DOHH2 (cell line): ENCODE data around the gene UTY.

Experiments used
- H3F3A ChIP-seq: fragments of 200-600 bp; sonication (generic), shearing (Covaris generic); 2 replicates; pipeline ENCODE4 v1.6.0; 2016; ENCODE audit warnings: antibody characterized with exemption, mild to moderate bottlenecking; ENCODE audit not compliant: control insufficient read depth, insufficient read depth
- H3K27ac ChIP-seq: fragments of 200-600 bp; sonication (generic); 2 replicates; pipeline ENCODE4 v1.5.1; 2014; ENCODE audit warnings: low read depth, mild to moderate bottlenecking, low read length, moderate library complexity
- H3K27me3 ChIP-seq: fragments of 200-600 bp; sonication (generic); 2 replicates; pipeline ENCODE4 v1.6.1; 2014; ENCODE audit warnings: mild to moderate bottlenecking, low read length, mixed read lengths; ENCODE audit not compliant: control insufficient read depth
- H3K36me3 ChIP-seq: fragments of 200-600 bp; sonication (generic); 2 replicates; pipeline ENCODE4 v1.6.1; 2014; ENCODE audit warnings: mild to moderate bottlenecking, low read length, moderate library complexity, mixed read lengths; ENCODE audit not compliant: control insufficient read depth
- H3K4me1 ChIP-seq: fragments of 200-600 bp; sonication (generic); 2 replicates; pipeline ENCODE4 v1.6.1; 2014; ENCODE audit warnings: mild to moderate bottlenecking, low read length, mixed read lengths; ENCODE audit not compliant: control insufficient read depth
- H3K4me2 ChIP-seq: fragments of 200-600 bp; sonication (generic); 2 replicates; pipeline ENCODE4 v1.6.0; 2014; ENCODE audit warnings: mild to moderate bottlenecking, low read length, moderate library complexity
- H3K4me3 ChIP-seq: fragments of 200-600 bp; sonication (generic); 2 replicates; pipeline ENCODE4 v1.5.1; 2014; ENCODE audit warnings: mild to moderate bottlenecking, low read length, mixed read lengths
- H3K79me2 ChIP-seq: fragments of 200-600 bp; sonication (generic); 2 replicates; pipeline ENCODE4 v1.6.1; 2014; ENCODE audit warnings: mild to moderate bottlenecking, low read length, mixed read lengths; ENCODE audit not compliant: control insufficient read depth
- H3K9me2 ChIP-seq: fragments of 200-600 bp; sonication (generic); replicated peaks from 2 replicates; pipeline ENCODE4 v1.6.1; 2014; ENCODE audit warnings: mild to moderate bottlenecking, low read length, mixed read lengths; ENCODE audit not compliant: control insufficient read depth
- H3K9me3 ChIP-seq: fragments of 200-600 bp; sonication (generic); 2 replicates; pipeline ENCODE4 v1.6.1; 2014; ENCODE audit warnings: antibody characterized with exemption, low read length, mixed read lengths; ENCODE audit not compliant: control insufficient read depth, insufficient read depth
- H4K20me1 ChIP-seq: fragments of 200-600 bp; sonication (generic); 2 replicates; pipeline ENCODE4 v1.6.0; 2014; ENCODE audit warnings: low read depth, mild to moderate bottlenecking, antibody characterized with exemption, low read length, moderate library complexity; ENCODE audit not compliant: control insufficient read depth, insufficient read depth
- EZH2phosphoT487 ChIP-seq: fragments of 200-600 bp; sonication (generic); IDR thresholded peaks from 2 replicates; pipeline ENCODE4 v1.6.1; 2017; ENCODE audit warnings: borderline replicate concordance, mild to moderate bottlenecking, antibody characterized with exemption, low read length, moderate library complexity, mixed read lengths
- TF ChIP-seq, protein P1 (sequence below): fragments of 200-600 bp; sonication (generic); IDR thresholded peaks from one replicate; pipeline ENCODE4 v1.5.1; 2014; ENCODE audit warnings: antibody characterized with exemption, mild to moderate bottlenecking, low read depth, low read length; ENCODE audit not compliant: poor library complexity, severe bottlenecking

Gene UTY

DNA sequence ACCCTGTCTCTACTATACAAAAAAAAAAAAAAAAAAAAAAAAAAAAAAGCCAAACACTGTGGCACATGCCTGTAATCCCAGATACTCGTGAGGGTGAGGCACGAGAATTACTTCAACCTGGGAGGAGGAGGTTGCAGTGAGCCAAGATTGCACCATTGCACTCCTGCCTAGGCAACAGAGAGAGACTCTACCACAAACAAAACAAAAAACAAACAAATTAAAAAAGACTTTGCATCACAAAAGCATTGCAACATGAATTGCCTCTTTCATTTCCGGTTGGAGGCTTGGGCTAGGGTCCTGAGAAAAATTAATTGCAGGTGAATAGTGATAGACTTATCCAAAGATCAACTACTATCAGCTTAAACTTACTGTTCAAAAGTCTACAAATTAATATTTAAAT, 180.4 kb downstream of the UTY start:
- H3K27me3 ChIP-seq: no peaks in the 10 kb centered on the region
- no peaks in the 10 kb centered on the region for H4K20me1 ChIP-seq
- no peaks in the 10 kb centered on the region for H3K79me2 ChIP-seq
- H3K4me1 ChIP-seq: no peaks in the 10 kb centered on the region
- H3K4me3 ChIP-seq: no peak overlapping the region
- no peaks in the 10 kb centered on the region for H3K9me2 ChIP-seq
- H3K36me3 ChIP-seq: peaks cover 62% of the 10 kb centered on the region
- H3K27ac ChIP-seq: no peak overlapping the region
- no peaks in the 10 kb centered on the region for H3F3A ChIP-seq
- TF ChIP-seq, protein P1, sequence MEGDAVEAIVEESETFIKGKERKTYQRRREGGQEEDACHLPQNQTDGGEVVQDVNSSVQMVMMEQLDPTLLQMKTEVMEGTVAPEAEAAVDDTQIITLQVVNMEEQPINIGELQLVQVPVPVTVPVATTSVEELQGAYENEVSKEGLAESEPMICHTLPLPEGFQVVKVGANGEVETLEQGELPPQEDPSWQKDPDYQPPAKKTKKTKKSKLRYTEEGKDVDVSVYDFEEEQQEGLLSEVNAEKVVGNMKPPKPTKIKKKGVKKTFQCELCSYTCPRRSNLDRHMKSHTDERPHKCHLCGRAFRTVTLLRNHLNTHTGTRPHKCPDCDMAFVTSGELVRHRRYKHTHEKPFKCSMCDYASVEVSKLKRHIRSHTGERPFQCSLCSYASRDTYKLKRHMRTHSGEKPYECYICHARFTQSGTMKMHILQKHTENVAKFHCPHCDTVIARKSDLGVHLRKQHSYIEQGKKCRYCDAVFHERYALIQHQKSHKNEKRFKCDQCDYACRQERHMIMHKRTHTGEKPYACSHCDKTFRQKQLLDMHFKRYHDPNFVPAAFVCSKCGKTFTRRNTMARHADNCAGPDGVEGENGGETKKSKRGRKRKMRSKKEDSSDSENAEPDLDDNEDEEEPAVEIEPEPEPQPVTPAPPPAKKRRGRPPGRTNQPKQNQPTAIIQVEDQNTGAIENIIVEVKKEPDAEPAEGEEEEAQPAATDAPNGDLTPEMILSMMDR: no peak
- TF ChIP-seq EZH2phosphoT487: no peak
- H3K4me2 ChIP-seq: no peak overlapping the region
- H3K9me3 ChIP-seq: no peaks in the 10 kb centered on the region

DNA sequence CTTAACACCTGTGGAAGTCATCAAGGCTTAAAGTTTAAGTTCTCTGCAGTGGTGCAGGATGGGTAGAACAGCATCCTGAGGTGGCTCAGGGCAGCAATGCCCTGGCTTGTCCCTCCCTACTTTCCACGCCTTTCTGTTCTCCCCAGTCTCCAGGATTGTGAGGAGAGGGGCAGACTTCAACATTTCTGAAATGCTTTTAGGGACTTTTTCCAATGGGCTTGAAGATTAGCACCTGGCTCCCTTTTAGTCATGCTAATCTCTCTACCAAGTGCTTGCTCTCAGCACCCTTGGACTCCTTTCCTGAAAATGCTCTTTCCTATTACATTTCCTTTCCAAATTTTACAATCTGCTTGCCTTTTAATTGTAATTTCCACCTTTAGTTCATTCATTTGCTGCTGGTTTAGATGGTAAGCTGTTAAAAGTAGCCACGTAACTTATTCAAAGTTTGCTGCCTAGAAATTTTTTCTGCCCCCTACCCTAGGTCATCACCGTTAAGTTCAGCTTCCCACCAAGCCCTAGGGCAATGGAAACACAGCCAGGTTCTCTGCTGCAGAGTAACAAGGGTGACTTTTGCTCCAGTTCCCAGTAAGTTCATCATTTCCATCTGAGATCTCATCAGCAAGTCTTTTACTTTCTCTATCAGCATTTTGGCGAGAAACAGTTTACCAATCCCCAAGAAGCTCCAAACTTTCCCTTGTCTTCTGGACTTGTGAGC, 183.5 kb downstream of the UTY start:
- Histone ChIP-seq H3K27ac (no peak overlapping the region), H3K79me2 (peaks cover under 1% of the 10 kb centered on the region; the same call in 1 of the 2 replicates), H3K4me3 (no peak overlapping the region), H3F3A (no peaks in the 10 kb centered on the region), H3K4me2 (no peak overlapping the region), H3K4me1 (no peaks in the 10 kb centered on the region), H3K27me3 (no peaks in the 10 kb centered on the region), H3K9me2 (no peaks in the 10 kb centered on the region), H3K36me3 (peaks cover 62% of the 10 kb centered on the region), H4K20me1 (no peaks in the 10 kb centered on the region), H3K9me3 (no peaks in the 10 kb centered on the region)
- TF ChIP-seq, protein P1: no peak
- no peak for TF ChIP-seq EZH2phosphoT487

DNA sequence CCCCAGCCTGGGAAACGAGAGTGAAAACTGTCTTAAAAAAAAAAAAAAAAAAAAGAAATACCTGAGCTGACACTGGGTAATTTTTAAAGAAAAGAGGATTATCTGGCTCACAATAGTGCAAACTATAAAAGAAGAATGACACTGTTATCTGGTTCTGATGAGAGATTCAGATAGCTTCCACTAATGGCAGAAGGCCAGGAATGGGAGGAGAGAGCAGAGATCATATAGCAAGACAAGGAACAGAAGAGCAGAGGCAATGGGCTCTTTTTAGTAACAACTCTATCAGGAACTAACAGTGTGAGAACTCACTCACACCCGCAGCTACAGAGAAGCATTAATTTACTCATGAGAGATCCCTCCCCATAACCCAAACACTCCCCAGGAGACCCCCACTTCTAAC, 184.8 kb downstream of the UTY start:
- peaks cover 4% of the 10 kb centered on the region; the same call in 1 of the 2 replicates for H3K79me2 ChIP-seq
- TF ChIP-seq, protein P1: no peak
- TF ChIP-seq EZH2phosphoT487: no peak
- no peaks in the 10 kb centered on the region for H3K4me1 ChIP-seq
- H3K4me2 ChIP-seq: no peak overlapping the region
- H3K36me3 ChIP-seq: peaks cover 74% of the 10 kb centered on the region
- H4K20me1 ChIP-seq: no peaks in the 10 kb centered on the region
- H3K27ac ChIP-seq: no peak overlapping the region
- no peaks in the 10 kb centered on the region for H3K27me3 ChIP-seq
- H3K9me2 ChIP-seq: no peaks in the 10 kb centered on the region
- H3K4me3 ChIP-seq: no peak overlapping the region
- no peaks in the 10 kb centered on the region for H3K9me3 ChIP-seq
- H3F3A ChIP-seq: no peaks in the 10 kb centered on the region
